C4-2B (cell line): Measurements from ENCODE around the gene PHLDB2.

Source experiments
- H3K27ac ChIP-seq: fragments of 450-650 bp; 2 replicates; pipeline ENCODE4 v1.5.1; 2017
- ZFX ChIP-seq: fragments of 450-650 bp; IDR thresholded peaks from 2 replicates; pipeline ENCODE4 v1.6.1; 2017
- TF ChIP-seq, protein P1 (sequence below): fragments of 450-650 bp; conservative IDR thresholded peaks from 2 replicates; pipeline ENCODE4 v1.5.1; 2017; ENCODE audit warnings: mild to moderate bottlenecking

The PHLDB2 gene

DNA sequence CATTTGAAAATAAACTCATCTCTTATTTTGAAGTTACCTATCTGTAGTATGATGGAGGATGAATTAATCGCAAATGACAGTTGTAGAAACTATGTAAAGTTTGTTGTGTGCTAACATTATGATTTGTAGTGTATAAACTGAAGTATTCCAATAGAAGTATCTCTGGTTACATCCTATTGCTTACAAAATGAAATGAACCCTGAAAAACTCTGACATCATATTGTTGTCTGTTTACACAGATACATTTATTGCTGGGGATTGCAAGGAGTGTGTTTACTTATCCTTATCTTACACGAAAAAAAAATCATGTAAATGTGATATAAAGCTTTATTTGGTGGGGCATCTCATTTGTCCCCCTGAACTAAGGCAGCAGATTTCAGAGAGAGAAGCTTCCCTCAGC, 117.2 kb downstream of the PHLDB2 start:
- TF ChIP-seq, protein P1, sequence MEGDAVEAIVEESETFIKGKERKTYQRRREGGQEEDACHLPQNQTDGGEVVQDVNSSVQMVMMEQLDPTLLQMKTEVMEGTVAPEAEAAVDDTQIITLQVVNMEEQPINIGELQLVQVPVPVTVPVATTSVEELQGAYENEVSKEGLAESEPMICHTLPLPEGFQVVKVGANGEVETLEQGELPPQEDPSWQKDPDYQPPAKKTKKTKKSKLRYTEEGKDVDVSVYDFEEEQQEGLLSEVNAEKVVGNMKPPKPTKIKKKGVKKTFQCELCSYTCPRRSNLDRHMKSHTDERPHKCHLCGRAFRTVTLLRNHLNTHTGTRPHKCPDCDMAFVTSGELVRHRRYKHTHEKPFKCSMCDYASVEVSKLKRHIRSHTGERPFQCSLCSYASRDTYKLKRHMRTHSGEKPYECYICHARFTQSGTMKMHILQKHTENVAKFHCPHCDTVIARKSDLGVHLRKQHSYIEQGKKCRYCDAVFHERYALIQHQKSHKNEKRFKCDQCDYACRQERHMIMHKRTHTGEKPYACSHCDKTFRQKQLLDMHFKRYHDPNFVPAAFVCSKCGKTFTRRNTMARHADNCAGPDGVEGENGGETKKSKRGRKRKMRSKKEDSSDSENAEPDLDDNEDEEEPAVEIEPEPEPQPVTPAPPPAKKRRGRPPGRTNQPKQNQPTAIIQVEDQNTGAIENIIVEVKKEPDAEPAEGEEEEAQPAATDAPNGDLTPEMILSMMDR, result no peak
- no peak for TF ChIP-seq ZFX
- no peak overlapping the region for H3K27ac ChIP-seq

GRCh38 chr3:111978583-111979433, 119.7 kb downstream of the PHLDB2 start, which contains the start of gene ABHD10:
Gene ABHD10 (plus strand): TSS chr3:111979026. CDS start chr3:111979062, 36 bp downstream.
- H3K27ac ChIP-seq, result peak within 1 kb of the TSS; percentile 87
- TF ChIP-seq, protein P1, result no peak
- peak; percentile 53; the same call in 1 of the 2 replicates for TF ChIP-seq ZFX

DNA sequence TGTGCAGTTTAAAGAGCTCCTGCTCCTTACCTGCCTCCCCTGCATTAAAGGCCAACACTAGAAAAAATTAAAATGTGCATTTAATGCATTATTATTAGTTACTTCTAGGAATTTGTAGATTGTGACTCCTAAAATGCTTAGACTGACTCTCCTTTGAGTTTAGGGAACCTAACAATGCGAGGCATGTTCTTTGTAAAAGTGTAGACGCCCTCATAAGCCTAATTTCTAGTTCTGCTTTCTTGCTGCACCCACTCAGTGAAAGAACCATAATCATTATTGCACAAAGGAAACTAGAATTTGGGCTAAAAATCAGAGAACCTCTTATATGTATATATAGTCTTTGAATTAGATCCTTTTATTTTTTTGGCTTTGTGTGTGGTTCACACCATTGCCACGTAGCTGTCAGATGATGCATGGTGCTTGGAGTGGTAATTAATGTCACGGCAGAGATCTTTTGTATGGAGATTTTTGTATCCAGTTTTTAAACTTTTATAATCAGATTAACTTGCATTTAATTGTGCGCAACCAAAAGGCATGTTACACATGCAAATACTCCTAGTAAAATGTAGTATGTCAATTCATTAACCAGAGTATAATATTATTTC, 120.5 kb downstream of the PHLDB2 start:
- peak overlapping the region; percentile 87 for H3K27ac ChIP-seq
- 0 out of 2 replicates have a peak, but pooled peaks have one; percentile 11 for TF ChIP-seq ZFX
- TF ChIP-seq, protein P1, result no peak

- peak overlapping the region; percentile 60 for H3K27ac ChIP-seq
- TF ChIP-seq, protein P1, result no peak
- no peak for TF ChIP-seq ZFX
Measured at GRCh38 chr3:111980716-111981456, 121.8 kb downstream of the PHLDB2 start.

DNA sequence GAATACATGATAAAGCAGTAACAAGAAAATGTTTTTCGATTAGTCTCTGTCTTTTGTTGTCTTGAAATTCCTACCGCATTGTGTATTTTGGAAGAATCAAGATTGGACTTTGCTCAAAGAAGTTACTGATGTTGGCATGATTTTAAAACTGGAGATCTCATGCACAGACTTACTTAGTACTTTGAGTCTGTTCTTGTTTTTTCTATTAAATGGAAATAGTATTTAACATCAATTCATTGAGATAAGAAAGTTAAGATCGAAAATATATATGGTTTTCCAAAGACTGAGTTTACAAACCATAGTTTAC, 122.3 kb downstream of the PHLDB2 start:
- no peak for TF ChIP-seq ZFX
- TF ChIP-seq, protein P1, result no peak
- peak overlapping the region; percentile 60 for H3K27ac ChIP-seq

GRCh38 chr3:111984636-111985298, 125.7 kb downstream of the PHLDB2 start:
- no peak for TF ChIP-seq ZFX
- TF ChIP-seq, protein P1, result no peak
- no peak overlapping the region for H3K27ac ChIP-seq
